ENCODE measurements around the gene ANKRD22.

Gene ANKRD22

GRCh38 chr10:88849234-88849633, 2.4 kb downstream of the ANKRD22 start:
- no peak for DNase-seq (ENCODE audit: low read depth)

DNA sequence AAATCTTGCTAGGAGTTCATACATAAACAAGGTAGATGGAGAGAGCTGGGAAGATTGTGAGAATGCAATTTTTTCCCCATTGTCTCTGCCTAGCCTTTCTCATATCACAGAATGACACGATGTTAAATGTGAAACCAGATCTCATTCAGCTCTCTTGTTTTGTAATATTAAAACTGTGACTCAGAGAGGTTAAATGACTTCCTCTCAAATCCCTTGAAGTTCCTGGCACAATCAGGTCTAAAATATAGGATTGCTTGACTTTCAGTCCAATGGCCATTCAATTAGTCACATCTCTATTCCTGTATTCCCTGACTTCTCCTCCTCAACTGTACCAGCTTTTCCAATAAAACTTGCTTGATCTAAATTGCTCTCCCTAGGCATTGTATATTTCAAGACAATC, 3.1 kb downstream of the ANKRD22 start:
- no peak for TF ChIP-seq CTCF (IDR thresholded peaks at IDR 0.05; ENCODE audit: control insufficient read depth, extremely low read depth, insufficient read depth)
- DNase-seq (ENCODE audit: low read depth) = no peak
- no peak overlapping the region for H3K4me3 ChIP-seq (ENCODE audit: low read depth, low read length)

More at GRCh38 chr10:88849234-88849633, 2.4 kb downstream of the ANKRD22 start:
- H3K4me3 ChIP-seq (ENCODE audit: low read depth, low read length) = no peak overlapping the region
- no peak for TF ChIP-seq CTCF (IDR thresholded peaks at IDR 0.05; ENCODE audit: control insufficient read depth, extremely low read depth, insufficient read depth)

DNA sequence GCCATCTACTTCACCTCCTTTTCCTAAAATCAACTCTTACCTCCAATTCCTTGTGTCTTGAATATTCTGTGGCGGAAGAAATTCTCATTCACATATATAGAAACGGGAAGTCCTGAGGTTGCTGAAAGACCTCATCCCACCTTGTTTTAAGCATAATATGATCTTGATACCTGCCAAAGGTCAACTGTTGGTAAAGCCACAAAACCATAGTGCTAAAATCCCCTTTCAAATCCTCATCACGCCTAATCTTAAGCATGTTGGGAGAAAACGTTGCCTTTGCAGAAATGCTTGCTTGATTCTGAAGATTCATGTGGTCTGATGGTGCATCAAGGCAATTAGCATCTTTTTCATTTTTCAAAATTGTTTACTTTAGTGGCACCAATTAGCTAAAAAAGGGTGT, 8.5 kb downstream of the ANKRD22 start:
- no peak overlapping the region for H3K4me3 ChIP-seq (ENCODE audit: low read depth, low read length)
- DNase-seq (ENCODE audit: low read depth) = no peak
- no peak for TF ChIP-seq CTCF (IDR thresholded peaks at IDR 0.05; ENCODE audit: control insufficient read depth, extremely low read depth, insufficient read depth)

DNA sequence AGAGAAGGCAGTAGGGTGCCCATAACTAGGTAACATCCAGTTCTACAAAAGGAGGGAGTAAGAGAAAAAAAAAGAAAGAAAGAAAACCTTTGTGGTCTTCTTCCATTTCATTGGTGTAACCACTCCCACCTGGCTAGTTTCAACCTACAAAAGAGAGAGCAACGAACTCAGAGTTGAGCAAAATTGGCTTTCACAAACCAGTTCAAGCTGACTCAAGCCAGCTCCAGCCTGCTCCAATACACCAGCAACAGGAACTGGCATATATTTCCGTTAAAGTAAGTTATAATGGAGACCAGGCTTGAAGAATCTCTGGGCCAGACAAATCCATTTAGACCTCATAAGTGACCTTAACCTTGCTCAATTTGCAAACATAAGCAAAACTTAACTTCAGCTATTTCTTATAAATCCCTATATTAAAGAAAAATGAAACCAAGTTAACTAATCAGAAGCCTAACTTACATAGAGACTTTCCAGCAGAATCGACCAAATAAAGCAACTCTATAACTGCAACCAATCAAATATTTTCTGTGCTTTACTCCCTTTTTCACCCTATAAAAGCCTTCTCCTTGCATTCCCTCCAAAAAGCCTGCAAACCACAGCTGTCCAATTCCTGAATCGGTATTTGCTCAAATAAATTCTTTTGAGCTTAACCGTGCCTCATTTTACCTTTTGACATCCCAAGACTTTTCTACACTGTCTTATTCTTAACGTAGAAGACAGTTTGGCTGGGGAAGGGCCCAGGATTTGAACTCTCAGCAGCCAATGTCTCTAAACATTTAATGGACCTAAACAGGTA, 10.1 kb downstream of the ANKRD22 start:
- H3K4me3 ChIP-seq (ENCODE audit: low read depth, low read length) = no peak overlapping the region
- no peak for TF ChIP-seq CTCF (IDR thresholded peaks at IDR 0.05; ENCODE audit: control insufficient read depth, extremely low read depth, insufficient read depth)
- DNase-seq (ENCODE audit: low read depth) = no peak

GRCh38 chr10:88840881-88841280, 10.8 kb downstream of the ANKRD22 start:
- TF ChIP-seq CTCF (IDR thresholded peaks at IDR 0.05; ENCODE audit: control insufficient read depth, extremely low read depth, insufficient read depth) = no peak
- no peak overlapping the region for H3K4me3 ChIP-seq (ENCODE audit: low read depth, low read length)
- DNase-seq (ENCODE audit: low read depth) = no peak

GRCh38 chr10:88840104-88840503, 11.5 kb downstream of the ANKRD22 start:
- no peak for DNase-seq (ENCODE audit: low read depth)
- TF ChIP-seq CTCF (IDR thresholded peaks at IDR 0.05; ENCODE audit: control insufficient read depth, extremely low read depth, insufficient read depth) = no peak
- no peak overlapping the region for H3K4me3 ChIP-seq (ENCODE audit: low read depth, low read length)
